Liver (tissue), 9 donors: ENCODE measurements around the gene TLR7. TPM values are rescaled to one million over a fixed set of nuclear protein-coding genes. Genes with fewer than 3 reads are reported as not detected.

Source experiments
- DNase-seq: peaks from one replicate; pipeline ENCODE4 v3.0.0-alpha.2; 2017; ENCODE audit warnings: low spot score
- H3K27ac ChIP-seq, 2 donors: one replicate each; pipeline ENCODE4 v1.7.0; 2013; ENCODE audit warnings: inconsistent platforms in 2 of 2, low read length in 2 of 2, control low read depth in 1 of 2, low read depth in 1 of 2, mild to moderate bottlenecking in 1 of 2
- H3K27me3 ChIP-seq, 4 donors: one replicate each; pipeline versions ENCODE4 v1.6.1 to v1.7.0; 2013; ENCODE audit warnings: low read length in 3 of 4, inconsistent platforms in 1 of 4, mild to moderate bottlenecking in 1 of 4, moderate library complexity in 1 of 4; ENCODE audit not compliant: control insufficient read depth in 4 of 4, insufficient read depth in 4 of 4
- H3K36me3 ChIP-seq, 4 donors: one replicate each; pipeline versions ENCODE4 v1.6.1 to v1.7.0; 2013; ENCODE audit warnings: low read length in 3 of 4, mild to moderate bottlenecking in 3 of 4, low read depth in 1 of 4, moderate library complexity in 1 of 4; ENCODE audit not compliant: control insufficient read depth in 4 of 4, insufficient read depth in 3 of 4
- H3K4me1 ChIP-seq, 4 donors: one replicate each; pipeline versions ENCODE4 v1.6.1 to v1.7.0; 2013; ENCODE audit warnings: low read length in 3 of 4, mild to moderate bottlenecking in 3 of 4, moderate library complexity in 1 of 4; ENCODE audit not compliant: control insufficient read depth in 4 of 4, insufficient read depth in 4 of 4
- H3K4me3 ChIP-seq, 3 donors: one replicate each; pipeline versions ENCODE4 v1.6.1 to v1.7.0; 2013; ENCODE audit warnings: low read length in 3 of 3, control low read depth in 1 of 3, low read depth in 1 of 3, mild to moderate bottlenecking in 1 of 3
- H3K9ac ChIP-seq, 2 donors: one replicate each; pipeline ENCODE4 v1.7.0; 2013; ENCODE audit warnings: low read length in 2 of 2, mild to moderate bottlenecking in 2 of 2, moderate library complexity in 2 of 2, control low read depth in 1 of 2, low read depth in 1 of 2
- H3K9me3 ChIP-seq, 4 donors: one replicate each; pipeline versions ENCODE4 v1.6.1 to v1.7.0; 2013; ENCODE audit warnings: low read length in 3 of 4; ENCODE audit not compliant: control insufficient read depth in 4 of 4
- EGR1 ChIP-seq, 2 donors: IDR thresholded peaks; 2 replicates each; pipeline ENCODE4 v1.6.1; 2016 to 2018; ENCODE audit warnings: antibody characterized with exemption in 2 of 2, low read depth in 2 of 2
- FOXA1 ChIP-seq: IDR thresholded peaks from 2 replicates; pipeline ENCODE4 v1.6.1; 2016; ENCODE audit warnings: antibody characterized with exemption
- FOXA2 ChIP-seq: IDR thresholded peaks from 2 replicates; pipeline ENCODE4 v1.6.1; 2016; ENCODE audit warnings: antibody characterized with exemption
- GABPA ChIP-seq, 2 donors: IDR thresholded peaks in 1 of 2; conservative IDR thresholded peaks in 1 of 2; 2 replicates each; pipeline ENCODE4 v1.6.1; 2016; ENCODE audit warnings: antibody characterized with exemption in 2 of 2, mild to moderate bottlenecking in 1 of 2, moderate library complexity in 1 of 2
- HNF4A ChIP-seq, 2 donors: conservative IDR thresholded peaks; 2 replicates each; pipeline ENCODE4 v1.6.1; 2016; ENCODE audit warnings: antibody characterized with exemption in 2 of 2, mild to moderate bottlenecking in 2 of 2
- HNF4G ChIP-seq: IDR thresholded peaks from 2 replicates; pipeline ENCODE4 v1.6.1; 2016; ENCODE audit warnings: antibody characterized with exemption
- JUND ChIP-seq, 2 donors: IDR thresholded peaks; 2 replicates each; pipeline ENCODE4 v1.6.1; 2016; ENCODE audit warnings: antibody characterized with exemption in 2 of 2
- NR2F2 ChIP-seq: IDR thresholded peaks from 2 replicates; pipeline ENCODE4 v1.6.1; 2016; ENCODE audit warnings: antibody characterized with exemption
- RAD21 ChIP-seq, 2 donors: IDR thresholded peaks; 2 replicates each; pipeline ENCODE4 v1.6.1; 2016; ENCODE audit warnings: antibody characterized with exemption in 2 of 2, mild to moderate bottlenecking in 2 of 2
- RXRA ChIP-seq, 2 donors: IDR thresholded peaks; 2 replicates each; pipeline ENCODE4 v1.6.1; 2017 to 2018; ENCODE audit warnings: antibody characterized with exemption in 2 of 2, mild to moderate bottlenecking in 1 of 2
- SP1 ChIP-seq: IDR thresholded peaks from 2 replicates; pipeline ENCODE4 v1.6.1; 2018; ENCODE audit warnings: antibody characterized with exemption, mild to moderate bottlenecking
- TAF1 ChIP-seq: conservative IDR thresholded peaks from 2 replicates; pipeline ENCODE4 v1.6.1; 2016; ENCODE audit warnings: antibody characterized with exemption, mild to moderate bottlenecking
- YY1 ChIP-seq: IDR thresholded peaks from 2 replicates; pipeline ENCODE4 v1.6.1; 2016; ENCODE audit warnings: antibody characterized with exemption, mild to moderate bottlenecking
- WGBS: extraction: QIAGEN DNeasy Blood & Tissue Kit; methylation state at CpG from one replicate; pipeline ENCODE4 v1.1.7; 2013; 5-methylcytosine and 5-hydroxymethylcytosine counted together
- polyA plus RNA-seq, 2 donors: library from polyadenylated mRNA; stranded (reverse) in 1 of 2; unstranded in 1 of 2; fragments of 200-250 nt in 1 of 2; fragments of >200 nt in 1 of 2; fragmentation: Nextera tagmentation in 1 of 2; extraction: Ambion mirVana in 1 of 2; gene quantifications; one replicate each; pipeline versions ENCODE4 v1.2.1 to v1.2.3, GENCODE V29; 2013 to 2015
- total RNA-seq, 2 donors: library from RNA; depleted of rRNA; stranded (reverse); fragments of >200 nt; gene quantifications; one replicate each; pipeline ENCODE4 v1.2.3, GENCODE V29; 2014
- TF ChIP-seq, protein P1 (sequence below): IDR thresholded peaks from 2 replicates; pipeline ENCODE4 v1.6.1; 2016; ENCODE audit warnings: antibody characterized with exemption
- TF ChIP-seq, protein P2 (sequence below): IDR thresholded peaks from 2 replicates; pipeline ENCODE4 v1.6.1; 2016; ENCODE audit warnings: antibody characterized with exemption
- TF ChIP-seq, protein P3 (sequence below): IDR thresholded peaks from 2 replicates; pipeline ENCODE4 v1.6.1; 2016; ENCODE audit warnings: antibody characterized with exemption, mild to moderate bottlenecking
- TF ChIP-seq, protein P4 (sequence below): fragments of 150-350 bp; IDR thresholded peaks from 2 replicates; pipeline ENCODE4 v1.5.1; 2017; ENCODE audit warnings: improper control_type of control experiment, low read depth, low read length; ENCODE audit not compliant: missing input control
- donor health status: healthy.
- donor health status: healthy.
- donor health status: healthy.
- donor health status: healthy.
- donor health status: healthy.

TLR7 gene
- total RNA-seq (under 1 TPM; 0.17 to 0.65 TPM), polyA plus RNA-seq (under 1 TPM; 0.10 to 0.12 TPM)

DNA sequence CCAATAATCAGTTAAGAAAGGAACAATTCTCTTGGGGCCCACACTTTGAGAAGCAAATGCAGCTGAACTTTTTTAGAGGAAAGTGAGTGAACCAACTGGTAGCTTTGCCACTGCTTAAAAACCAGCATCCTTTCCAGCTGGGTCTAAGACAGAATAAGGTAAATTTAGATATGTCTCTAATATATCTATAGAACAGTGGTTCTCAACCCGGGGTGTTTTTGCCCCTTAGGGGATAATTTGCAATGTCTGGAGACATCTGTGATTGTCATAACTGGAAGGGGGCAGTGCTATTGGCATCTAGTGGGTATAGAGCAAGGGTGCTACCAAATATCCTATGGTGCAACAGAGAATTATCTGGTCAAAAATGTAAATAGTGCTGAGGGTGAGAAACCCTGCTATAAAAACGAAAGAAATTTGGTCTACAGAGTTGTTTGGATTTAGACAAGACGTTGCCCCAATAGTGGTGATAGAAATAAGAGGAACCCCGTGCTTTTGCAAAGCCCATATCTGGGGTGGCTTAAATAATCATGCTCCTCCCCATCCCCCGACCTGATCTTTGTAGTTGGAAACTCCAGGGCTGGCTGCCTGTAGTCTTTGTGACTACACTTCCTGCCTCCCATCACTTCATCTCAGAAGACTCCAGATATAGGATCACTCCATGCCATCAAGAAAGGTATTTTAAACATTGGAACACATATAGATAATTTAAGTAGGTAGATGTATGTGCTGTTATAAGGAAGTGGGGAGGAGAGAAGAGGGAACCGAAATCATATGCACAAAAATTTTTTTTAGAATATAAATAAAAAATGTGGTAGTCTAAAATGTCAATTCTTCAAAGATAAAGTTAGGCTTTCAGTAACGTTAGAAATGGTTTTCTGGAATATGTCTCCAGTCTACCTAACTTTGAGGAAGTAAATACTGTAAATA, at the start of gene TLR7:
TSS of gene TLR7 (plus strand) at position 622 of the 927 bp plus-strand sequence. CDS start 507 bp downstream, outside the sequence.
- DNase-seq = no peak
- 70% methylated on average over 7 of the region's 7 CpGs for WGBS
- Histone ChIP-seq H3K4me3 (no peak within 1 kb of the TSS), H3K9ac (no peak within 1 kb of the TSS), H3K27ac (no peak within 1 kb of the TSS), H3K27me3 (no peaks in the 10 kb centered on the region), H3K36me3 (no peaks in the 10 kb centered on the region), H3K9me3 (no peaks in the 10 kb centered on the region), H3K4me1 (no peaks in the 10 kb centered on the region)
- TF ChIP-seq SP1 (no peak), FOXA2 (no peak)
- TF ChIP-seq, protein P1, sequence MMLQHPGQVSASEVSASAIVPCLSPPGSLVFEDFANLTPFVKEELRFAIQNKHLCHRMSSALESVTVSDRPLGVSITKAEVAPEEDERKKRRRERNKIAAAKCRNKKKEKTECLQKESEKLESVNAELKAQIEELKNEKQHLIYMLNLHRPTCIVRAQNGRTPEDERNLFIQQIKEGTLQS = no peak
- TF ChIP-seq, protein P2, sequence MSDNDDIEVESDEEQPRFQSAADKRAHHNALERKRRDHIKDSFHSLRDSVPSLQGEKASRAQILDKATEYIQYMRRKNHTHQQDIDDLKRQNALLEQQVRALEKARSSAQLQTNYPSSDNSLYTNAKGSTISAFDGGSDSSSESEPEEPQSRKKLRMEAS = no peak

DNA sequence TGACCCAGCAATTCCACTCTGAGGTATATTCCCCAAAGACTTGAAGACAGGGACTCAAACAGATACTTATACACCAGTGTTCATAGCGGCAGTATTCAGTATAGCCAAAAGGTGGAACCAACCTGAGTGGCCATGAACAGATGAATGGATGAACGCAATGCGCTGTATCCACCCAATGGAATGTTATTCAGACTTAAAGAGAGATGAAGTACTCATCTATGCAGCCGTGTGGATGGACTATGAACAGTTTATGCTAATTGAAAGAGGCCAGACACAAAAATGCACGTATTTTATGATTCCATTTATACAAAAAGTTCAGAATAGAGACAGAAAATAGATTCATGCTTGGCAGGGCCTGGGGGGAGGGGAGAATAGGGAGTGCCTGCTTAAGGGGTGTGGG, 49.3 kb upstream of the TLR7 start:
- Histone ChIP-seq H3K4me1 (no peaks in the 10 kb centered on the region), H3K9ac (no peak overlapping the region), H3K9me3 (no peaks in the 10 kb centered on the region), H3K27me3 (no peaks in the 10 kb centered on the region), H3K27ac (no peak overlapping the region), H3K36me3 (peaks cover 0 to 11% (median 5%) of the 10 kb centered on the region in 4 donors), H3K4me3 (no peak overlapping the region)
- 98% methylated on average over 5 of the region's 5 CpGs for WGBS
- TF ChIP-seq RXRA (IDR thresholded peaks at IDR 0.05) = no peak
- TF ChIP-seq RAD21 (IDR thresholded peaks at IDR 0.05) = no peak
- TF ChIP-seq, protein P3, sequence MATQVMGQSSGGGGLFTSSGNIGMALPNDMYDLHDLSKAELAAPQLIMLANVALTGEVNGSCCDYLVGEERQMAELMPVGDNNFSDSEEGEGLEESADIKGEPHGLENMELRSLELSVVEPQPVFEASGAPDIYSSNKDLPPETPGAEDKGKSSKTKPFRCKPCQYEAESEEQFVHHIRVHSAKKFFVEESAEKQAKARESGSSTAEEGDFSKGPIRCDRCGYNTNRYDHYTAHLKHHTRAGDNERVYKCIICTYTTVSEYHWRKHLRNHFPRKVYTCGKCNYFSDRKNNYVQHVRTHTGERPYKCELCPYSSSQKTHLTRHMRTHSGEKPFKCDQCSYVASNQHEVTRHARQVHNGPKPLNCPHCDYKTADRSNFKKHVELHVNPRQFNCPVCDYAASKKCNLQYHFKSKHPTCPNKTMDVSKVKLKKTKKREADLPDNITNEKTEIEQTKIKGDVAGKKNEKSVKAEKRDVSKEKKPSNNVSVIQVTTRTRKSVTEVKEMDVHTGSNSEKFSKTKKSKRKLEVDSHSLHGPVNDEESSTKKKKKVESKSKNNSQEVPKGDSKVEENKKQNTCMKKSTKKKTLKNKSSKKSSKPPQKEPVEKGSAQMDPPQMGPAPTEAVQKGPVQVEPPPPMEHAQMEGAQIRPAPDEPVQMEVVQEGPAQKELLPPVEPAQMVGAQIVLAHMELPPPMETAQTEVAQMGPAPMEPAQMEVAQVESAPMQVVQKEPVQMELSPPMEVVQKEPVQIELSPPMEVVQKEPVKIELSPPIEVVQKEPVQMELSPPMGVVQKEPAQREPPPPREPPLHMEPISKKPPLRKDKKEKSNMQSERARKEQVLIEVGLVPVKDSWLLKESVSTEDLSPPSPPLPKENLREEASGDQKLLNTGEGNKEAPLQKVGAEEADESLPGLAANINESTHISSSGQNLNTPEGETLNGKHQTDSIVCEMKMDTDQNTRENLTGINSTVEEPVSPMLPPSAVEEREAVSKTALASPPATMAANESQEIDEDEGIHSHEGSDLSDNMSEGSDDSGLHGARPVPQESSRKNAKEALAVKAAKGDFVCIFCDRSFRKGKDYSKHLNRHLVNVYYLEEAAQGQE = no peak
- TF ChIP-seq, protein P4, sequence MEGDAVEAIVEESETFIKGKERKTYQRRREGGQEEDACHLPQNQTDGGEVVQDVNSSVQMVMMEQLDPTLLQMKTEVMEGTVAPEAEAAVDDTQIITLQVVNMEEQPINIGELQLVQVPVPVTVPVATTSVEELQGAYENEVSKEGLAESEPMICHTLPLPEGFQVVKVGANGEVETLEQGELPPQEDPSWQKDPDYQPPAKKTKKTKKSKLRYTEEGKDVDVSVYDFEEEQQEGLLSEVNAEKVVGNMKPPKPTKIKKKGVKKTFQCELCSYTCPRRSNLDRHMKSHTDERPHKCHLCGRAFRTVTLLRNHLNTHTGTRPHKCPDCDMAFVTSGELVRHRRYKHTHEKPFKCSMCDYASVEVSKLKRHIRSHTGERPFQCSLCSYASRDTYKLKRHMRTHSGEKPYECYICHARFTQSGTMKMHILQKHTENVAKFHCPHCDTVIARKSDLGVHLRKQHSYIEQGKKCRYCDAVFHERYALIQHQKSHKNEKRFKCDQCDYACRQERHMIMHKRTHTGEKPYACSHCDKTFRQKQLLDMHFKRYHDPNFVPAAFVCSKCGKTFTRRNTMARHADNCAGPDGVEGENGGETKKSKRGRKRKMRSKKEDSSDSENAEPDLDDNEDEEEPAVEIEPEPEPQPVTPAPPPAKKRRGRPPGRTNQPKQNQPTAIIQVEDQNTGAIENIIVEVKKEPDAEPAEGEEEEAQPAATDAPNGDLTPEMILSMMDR = no peak
- no peak for TF ChIP-seq HNF4A (conservative IDR thresholded peaks at IDR 0.05)
- no peak for TF ChIP-seq YY1
- TF ChIP-seq GABPA (IDR thresholded peaks at IDR 0.05 in 1 of 2, conservative IDR thresholded peaks at IDR 0.05 in 1 of 2) = no peak
- TF ChIP-seq SP1 = no peak
- TF ChIP-seq FOXA2 = no peak
- no peak for TF ChIP-seq FOXA1
- no peak for TF ChIP-seq NR2F2
- TF ChIP-seq HNF4G = no peak
- TF ChIP-seq, protein P1 = no peak
- no peak for TF ChIP-seq JUND (IDR thresholded peaks at IDR 0.05)
- TF ChIP-seq TAF1 = no peak
- TF ChIP-seq EGR1 (IDR thresholded peaks at IDR 0.05; ENCODE audit: low read depth in 2 of 2) = no peak
- no peak for DNase-seq
